ENCODE data around the gene NPLOC4.

NPLOC4 gene

DNA sequence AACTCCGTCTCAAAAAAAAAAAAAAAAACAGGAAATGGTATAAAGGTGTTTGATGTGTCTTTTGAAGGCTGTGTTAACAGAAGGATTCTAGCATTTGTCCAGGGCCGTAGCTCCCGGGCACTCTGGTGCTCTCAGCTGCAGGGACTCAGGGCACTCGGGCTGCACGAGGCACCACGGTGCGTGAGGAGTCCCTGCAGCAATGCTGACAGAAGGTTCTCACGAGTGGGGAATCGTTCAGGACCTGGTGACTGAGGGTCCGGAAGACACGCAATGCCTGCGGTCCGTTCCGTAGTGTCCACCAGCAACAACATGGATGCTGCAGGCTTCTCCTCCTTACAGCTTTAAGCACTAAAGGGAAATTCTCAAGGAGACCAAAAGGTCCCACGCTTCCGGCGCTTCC, 72.1 kb downstream of the NPLOC4 start:
- no peak for DNase-seq

DNA sequence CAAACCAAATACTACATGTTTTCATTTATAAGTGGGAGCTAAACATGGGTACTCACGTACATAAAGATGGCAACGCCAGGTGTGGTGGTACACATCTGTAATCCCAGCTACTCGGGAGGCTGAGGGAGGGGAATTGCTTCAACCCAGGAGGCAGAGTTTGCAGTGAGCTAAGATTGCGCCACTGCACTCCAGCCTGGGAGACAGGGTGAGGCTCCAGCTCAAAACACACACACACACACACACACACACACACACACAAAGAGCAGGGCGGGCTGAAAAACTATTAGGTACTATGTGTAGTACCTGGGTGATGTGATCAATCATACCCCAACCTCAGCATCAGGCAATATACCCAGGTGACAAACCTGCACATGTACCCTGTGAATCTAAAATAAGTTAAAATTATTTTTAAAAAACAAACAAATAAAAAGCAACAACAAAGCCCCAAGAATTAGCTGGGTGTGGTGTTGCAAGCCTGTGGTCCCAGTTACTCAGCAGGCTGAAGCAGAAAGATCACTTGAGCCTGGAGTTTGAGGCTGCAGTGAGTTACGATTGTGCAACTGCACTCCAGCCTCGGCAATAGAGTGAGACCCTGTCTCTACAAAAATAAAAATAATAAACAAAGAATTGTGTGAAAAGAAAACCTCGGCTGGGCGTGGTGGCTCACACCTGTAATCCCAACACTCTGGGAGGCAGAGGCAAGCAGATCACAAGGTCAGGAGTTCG, 72.9 kb downstream of the NPLOC4 start:
- peak in 1 of 2 donors; percentile 16 for DNase-seq

DNA sequence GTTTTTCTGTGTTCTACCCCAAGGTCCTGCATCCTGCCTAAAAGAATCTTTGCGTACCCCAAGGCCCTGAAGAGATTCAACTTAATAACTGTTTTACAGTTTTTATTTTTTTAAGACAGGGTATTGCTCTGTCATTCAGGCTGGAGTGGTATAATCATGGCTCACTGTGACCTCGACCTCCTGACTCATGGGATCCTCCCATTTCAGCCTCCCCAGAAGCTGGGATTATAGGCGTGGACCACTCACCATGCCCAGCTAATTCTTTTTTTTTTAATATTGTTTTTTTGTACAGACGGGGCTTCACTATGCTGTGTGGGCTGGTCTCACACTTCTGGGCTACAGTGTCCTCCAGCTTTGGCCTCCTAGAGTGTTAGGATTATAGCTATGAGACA, 75.4 kb downstream of the NPLOC4 start:
- DNase-seq: no peak

DNA sequence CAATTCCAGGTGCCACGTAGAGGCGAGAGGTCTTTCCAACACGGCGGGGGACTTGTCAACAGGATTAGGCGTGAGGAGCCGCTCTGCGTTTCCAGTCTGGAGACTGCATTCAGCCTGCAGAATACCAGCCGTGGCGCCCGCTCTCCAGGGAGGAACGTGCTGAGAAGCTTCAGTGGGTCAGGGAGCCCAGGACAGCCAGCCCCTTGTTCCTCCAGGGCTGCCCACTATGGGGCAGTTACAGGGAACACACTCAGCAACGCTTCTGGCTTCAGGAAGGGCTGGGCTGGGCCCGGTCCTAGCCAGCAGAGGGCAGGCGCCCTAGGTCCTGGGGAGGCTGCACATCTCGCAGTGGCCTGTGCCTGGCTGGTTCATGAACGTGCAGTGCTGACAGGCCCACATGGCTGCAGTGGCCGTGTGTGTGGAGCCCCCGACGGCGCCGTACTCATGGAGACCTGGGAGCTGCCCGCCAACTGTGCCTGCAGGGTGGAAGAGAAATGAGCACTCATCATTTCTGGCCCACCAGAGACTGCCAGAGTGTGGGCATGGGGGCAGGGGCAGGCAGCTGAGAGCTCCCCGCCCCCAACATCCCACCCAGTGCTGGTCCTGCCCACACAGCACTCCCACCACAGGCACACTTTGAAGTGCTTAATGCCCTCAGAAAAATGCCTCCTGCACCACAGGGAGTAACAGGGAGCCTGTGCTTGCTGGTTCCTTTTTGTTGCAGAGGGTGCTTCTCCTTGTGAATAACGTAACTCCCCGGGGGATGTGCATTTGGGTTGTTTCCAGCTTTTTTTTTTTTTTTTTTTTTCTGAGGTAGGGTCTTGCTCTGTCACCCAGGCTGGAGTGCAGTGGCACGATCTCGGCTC, 77.7 kb downstream of the NPLOC4 start:
- DNase-seq: peak in 1 of 2 donors; percentile 8

DNA sequence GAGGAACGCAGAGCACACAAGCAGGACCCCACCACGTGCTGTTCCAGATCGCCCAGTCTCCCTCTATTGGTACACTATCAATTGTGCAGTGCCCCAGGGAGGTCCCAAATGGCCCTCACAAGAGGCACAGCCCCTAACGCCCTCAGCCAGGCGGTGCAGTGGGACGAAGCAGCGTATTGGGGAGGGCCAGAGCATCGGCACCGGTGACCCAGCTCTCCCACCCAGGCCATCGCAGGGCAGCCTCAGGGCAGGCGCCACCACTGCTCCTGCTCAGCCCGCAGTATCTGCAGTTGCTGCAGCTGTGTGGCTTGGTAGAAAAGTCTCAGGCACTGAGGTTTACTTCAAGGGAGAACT, 78.8 kb downstream of the NPLOC4 start:
- DNase-seq: no peak

DNA sequence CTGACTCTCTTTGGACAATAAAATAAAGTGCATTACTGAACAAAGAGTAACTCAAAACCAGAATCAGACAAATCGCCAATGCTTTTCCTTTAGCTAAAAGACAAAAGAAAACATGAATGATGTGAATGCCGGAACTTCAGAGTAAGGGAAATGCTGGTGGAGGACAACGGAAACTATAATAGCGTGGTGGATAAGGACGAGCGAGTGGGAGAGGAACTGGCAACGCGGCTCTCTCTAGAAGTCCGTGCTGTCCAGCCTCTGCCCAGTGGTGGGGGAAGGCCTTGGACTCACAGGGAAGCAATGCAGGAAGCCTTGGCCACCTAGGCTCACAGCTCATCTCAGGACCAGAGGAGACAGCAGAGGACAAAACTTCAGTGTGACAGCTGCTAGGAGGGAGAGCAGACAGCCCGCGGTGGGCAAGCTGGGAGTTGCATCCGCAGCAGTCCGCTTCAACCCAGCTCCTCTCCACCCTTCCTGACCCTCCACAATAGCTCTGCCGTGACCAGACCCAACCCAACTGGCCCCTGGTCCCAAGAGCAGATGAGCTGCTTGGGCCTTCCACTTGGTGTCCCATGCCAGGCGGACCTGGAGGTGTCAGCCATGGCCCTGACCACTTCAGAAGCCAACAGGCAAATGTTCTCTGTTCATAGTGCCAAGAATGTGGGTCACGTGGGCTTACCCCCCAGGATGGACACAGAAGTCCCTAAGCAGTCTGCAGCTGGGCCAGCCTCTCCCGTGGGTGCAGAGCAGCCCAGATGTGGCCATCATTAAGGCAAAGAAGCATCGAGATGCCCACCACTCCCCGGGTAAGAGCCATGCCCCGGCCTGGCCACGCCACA, 79.4 kb downstream of the NPLOC4 start:
- DNase-seq: no peak

DNA sequence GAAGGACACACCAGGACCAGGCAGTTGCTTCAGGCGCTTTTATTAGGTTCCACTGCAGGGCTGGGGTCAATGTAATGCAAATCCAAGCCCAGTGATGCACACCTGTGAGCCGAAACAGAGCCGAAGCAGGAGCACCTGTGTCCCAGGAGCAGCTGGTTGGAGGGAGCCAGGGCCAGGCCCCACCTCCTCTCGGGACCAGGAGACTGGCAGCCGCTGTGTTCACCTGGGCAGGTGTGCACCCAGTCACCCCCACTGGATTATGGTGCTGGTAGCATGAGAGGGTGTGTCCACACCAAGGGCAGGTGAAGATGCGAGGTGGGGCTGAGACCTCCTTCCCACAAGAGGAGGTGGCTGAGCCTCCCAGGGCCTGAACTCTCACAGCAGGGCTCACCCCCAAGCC, 80.0 kb downstream of the NPLOC4 start:
- no peak for DNase-seq

DNA sequence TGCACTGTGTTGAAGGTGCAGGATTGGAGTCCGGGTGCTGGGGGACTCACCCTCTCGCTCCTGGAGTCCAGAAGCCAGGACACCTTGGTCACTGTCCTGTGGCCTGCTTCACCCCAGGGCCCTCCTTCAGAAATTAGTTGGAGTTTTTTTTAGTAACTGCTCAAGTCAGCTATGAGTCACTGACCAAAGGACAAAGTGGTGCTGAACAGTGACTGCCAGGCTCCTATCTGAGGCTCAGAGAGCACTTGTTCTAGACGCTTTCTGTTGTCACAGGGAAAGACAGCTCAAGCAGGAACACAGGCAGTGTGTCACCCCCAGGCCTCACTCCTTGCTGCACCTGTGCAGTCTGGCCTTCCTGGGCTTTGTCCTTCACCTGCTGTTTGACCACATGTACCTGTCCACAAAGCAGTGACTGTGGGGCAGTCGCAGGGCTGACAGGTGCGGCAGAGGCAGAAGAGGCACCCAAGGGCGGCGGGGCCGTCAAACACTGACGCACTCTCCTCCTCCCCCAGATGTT, 80.7 kb downstream of the NPLOC4 start:
- peak in 1 of 2 donors; percentile 16 for DNase-seq

DNA sequence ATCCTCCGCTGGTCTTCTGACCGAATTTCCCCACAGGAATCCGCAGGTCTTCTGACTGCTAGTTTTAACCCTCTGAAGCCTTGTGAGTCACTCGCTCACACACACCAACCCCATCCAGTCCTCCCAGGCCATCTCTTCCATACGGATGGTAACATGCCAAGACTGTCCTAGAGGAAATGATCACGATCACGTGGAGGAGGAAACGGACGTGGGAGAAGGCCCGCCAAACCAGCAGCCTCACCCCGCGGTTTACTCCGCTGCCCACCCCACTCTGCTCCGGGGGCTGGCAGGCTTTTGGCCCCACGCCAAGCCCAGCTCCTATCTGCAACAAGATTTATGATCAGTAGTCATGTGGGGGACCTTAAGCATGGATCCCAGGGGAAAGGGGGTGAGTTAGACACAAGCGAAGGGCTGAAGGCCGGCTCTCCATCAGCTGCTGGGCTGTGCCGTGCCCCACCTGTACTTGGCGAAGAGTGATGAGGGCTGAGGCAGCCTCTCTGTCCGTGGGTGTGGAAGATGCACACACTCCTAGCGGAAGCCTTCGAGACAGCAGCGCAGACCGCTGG, 83.2 kb downstream of the NPLOC4 start:
- peak; percentile 56 to 77 for DNase-seq

DNA sequence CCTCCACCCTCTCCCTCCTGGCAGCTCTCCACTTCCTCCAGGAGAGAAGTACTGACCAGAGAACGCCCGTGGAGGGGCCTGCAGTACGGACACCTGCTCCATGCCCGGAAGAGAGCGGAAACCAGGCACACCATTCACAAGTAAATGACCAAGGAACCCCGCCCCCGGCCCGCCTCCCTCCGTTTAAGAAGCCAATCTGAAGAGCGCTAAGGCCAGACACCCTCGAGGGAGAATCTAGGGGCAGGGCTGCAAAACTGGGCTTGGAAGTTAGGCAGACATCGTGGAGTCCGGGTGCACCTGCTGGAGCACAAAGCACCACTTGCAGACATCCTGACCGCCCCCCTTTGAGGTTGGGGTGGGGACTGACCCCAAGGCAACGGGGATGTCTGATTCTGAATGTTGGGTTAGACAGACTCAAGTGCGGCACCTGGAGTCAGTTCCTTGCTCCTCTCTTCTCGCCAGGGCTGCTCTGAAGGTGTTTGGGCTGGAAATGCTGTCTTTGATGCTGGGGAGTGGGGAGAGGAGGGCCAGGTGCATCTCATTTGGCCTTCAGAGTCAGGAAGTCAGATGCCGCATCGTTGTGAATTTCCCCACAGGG, 83.8 kb downstream of the NPLOC4 start:
- DNase-seq: peak; percentile 72 to 81

DNA sequence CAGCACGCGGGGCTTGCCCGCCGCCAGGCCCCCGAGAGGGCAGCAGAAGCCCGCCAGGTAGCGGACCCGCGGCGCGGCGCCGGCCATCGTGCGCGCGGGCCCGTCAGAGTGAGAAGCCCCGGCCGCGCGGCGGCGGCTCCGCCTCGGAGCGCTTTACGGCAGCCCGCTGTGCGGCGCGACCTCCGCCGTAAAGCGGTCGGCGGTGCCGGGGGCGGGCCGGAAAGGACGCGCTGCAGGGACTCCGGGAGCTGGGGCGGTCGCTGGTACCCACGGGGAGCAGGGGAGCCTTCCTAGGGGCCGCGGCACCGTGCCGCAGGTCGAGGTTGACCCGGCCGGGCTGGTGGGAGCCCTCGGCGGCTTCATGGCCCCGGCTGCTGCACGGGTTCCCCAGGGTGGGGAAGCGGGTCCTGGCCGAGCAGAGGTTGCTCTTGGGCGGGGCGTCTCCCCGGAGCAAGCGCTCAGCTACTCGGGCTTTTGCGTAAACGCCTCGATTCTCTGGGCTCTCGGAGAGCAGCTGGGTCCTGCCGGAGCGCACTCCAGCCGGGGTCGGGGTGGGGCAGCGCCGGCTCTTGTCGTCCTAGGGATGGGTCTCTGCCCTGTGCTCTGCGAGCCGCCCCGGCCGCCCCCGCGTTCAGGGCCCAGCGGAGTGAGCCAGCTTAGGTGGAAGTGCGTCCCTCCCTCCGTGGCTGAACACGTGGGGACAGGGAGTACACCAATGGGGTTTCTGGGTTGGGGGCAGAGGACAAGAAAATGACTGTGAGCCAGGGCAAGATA, 84.5 kb downstream of the NPLOC4 start, which contains the start of gene FAAP100:
Gene FAAP100 (minus strand): TSS at position 110 of the 774 bp plus-strand sequence. CDS start 23 bp downstream, at position 87.
- peak; percentile 76 to 87 for DNase-seq

DNA sequence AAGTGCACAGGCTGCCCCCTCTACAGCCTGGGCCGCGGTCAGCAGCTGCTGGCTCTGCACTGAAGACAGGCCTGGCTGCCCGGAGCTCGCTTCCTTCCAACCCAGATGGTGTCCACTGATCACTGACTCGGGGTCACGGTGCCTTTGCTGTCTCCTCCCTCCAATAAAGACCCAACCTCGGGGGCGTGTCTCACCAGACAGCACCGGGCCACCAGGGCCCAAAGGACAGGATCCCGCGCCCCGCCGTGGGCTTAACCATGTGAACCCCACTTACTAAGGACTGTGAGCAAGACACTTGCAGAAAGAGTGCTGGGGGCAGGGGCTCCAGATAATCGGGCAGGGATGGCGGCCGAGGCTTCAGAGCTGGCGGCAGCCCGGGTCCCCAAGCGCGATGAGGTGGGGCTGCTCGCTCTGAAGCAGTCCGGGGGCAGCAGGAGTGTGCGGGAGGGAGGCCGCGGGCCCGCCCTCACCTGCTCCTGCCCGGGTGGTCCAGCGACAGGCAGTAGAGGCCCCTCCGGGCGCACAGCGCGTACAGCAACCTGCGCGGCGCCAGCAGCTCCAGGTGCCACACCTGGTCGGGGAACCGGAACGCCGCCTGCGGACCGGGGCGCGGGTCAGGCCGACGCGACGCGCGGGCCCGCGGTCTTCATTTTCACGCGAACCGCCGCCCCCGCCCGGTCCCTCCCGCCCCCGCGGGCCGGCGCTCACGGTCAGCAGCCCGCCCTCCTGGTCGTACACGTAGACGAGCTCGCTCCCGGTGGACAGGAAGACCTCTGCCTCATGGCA, 85.3 kb downstream of the NPLOC4 start:
- no peak for DNase-seq

DNA sequence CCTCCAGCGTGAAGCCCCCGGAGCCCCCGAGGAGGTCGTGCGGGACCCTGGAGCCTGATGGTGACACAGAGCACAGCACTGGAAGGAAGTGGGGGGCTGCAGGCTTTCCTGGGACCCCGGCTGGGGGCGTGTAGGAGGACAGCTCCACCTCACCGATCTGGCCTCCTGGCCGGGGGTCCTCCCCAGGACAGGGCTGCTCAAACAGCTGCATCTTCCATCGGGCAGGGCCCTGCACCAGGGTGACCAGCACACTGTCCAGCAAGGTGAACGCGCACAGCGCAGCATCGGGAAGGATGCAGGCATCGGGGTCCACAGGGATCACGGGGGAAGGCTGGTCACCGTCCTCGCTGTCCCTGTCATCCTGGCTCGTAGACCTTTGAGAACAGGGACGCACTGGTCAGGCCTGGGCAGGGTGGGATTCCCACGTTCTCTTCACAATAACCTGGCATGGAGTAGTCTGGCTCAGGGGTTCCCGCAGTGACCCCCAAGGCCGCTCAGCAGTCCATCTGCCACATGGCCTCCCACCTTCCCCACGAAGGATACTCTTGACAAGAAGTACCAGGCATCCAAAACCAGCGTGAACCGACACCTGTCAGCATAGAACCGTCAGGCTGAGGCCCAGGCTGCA, 86.0 kb downstream of the NPLOC4 start:
- no peak for DNase-seq

DNA sequence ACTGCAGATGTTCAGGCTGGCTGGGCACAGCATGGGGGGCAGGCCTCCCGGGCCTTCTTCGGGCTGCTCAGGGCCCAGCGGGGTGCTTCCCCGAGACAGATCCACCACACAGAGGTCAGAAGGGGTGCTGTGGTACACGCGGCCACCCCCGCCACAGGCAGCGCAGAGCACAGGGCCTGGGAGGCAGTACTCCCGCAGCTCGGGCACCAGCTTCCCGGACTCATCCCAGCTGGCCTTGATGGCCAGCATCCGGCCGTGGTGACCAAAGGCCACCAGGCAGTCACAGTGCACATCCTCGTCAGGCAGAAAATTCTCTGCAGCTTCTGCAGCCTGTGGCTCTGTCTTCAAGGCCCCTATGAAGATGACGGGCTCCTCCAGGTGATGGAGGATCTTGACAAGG, 86.6 kb downstream of the NPLOC4 start:
- no peak for DNase-seq

DNA sequence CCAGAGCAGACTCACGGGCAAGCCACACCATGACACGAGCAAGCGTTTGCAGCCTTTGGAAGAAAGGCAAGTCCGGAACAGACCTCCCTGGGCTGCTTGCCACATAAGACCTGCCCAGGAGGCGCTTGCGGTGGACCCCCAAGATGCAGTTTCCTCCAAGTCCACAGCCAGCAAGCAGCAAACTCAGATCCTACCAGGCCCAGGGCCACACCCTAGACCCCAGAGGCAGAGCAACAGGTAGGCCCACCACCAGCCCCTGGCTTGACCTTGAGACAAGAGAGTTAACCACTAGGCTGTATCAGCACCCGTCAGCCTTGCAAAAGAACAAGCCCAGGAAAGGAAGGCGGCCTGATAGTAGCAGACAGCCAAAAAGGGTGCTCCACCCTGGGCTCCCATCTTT, 87.1 kb downstream of the NPLOC4 start:
- no peak for DNase-seq

DNA sequence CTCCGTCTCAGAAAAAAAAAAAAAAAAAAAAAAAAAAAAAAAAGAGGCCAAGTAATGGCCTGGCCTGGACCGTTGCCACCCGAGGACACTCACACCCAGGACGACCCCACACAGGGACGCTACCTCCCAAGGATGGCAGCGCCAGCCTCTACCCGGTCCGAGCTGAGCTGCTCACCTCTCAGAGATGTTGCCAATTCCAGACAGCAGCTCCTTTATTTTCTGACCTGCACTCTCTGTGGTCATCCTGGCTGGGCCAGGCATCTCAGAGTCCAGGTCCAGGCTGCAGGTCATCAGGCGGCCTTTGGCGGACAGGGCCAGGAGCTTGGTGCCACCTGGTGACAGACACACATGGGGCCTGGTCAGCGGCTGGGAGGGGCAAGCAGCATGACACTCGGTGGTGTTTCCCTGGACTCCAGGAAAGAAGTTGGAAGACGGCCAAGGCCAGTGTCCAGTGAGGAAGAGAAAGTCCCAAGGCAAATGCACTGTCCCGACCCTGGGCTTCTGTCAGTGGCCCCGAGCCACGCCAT, 87.8 kb downstream of the NPLOC4 start:
- no peak for DNase-seq

DNA sequence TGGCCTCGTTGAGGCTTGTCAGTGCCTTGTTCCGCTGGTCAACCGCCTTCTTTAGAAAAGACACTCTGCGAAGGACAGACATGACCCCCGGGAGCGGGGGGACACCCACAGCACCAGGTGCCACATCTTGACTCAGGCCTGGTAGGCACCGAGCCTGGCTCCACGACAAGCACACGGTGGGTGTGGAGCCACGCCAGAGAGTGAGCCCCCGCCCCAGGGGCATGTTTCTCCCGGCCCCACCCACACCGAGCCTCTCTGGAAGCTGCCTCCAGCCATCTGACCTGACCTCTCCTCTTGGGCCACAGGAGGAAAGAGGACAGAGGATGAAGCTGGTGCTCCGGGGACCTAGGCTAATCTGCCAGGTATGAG, 89.3 kb downstream of the NPLOC4 start:
- no peak for DNase-seq

DNA sequence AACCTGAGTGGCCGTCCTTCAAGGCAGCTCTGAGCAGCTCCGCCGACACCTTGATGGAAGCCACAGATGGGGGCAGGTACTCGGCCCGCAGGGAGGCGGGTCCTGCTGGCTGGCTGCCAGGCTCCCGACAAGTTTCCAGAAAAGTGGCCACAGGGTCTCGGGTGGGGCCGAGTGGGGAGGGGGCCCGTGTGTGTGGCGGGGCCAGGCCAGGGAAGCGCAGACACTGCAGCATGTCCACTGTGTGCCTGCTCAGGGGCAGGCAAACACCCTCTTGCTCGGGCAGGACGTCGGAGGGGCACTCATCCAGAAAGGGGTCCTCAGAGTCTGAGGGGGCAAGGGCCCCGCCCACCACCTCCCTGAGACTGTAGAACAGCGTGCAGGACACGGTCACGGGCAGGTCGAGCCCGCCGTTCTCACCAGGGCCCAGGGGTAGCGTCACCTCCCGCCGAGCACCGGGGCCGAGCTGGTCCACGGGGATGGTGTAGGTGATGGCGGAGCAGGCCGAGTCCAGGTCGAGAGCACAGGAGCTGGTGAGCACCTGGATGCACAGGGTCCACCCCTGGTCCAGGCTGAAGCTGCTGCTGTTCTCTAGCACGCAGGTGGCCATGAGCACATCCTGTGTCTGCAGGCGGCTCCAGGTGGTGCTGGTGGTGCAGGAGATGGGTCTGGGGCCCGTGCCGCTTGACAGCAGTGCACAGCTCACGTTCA, 89.9 kb downstream of the NPLOC4 start:
- no peak for DNase-seq

Measured in inflammatory macrophage treated with lipopolysaccharide for 1 hour (primary cell).